DMS 273 treated with DMSO at 0.1 percent for 48 hours (cell line): ENCODE measurements around the gene DOC2A.

Experiments
- DNase-seq: peaks from one replicate; lab custom pipeline; 2025; lab: John Stamatoyannopoulos, UW

DOC2A gene

GRCh38 chr16:30005341-30006094 lies 5.3 kb downstream of the DOC2A start:
- DNase-seq, result peak; percentile 42

GRCh38 chr16:30004811-30005242 lies 6.0 kb downstream of the DOC2A start:
- DNase-seq, result no peak

- DNase-seq, result no peak
Measured at GRCh38 chr16:30004424-30004776, 6.4 kb downstream of the DOC2A start.

GRCh38 chr16:30003670-30004423 lies 7.0 kb downstream of the DOC2A start:
- no peak for DNase-seq

GRCh38 chr16:30002614-30003346 lies 8.0 kb downstream of the DOC2A start:
- DNase-seq, result no peak

- no peak for DNase-seq
Measured at GRCh38 chr16:30000735-30001631, 9.8 kb downstream of the DOC2A start.

GRCh38 chr16:29999605-30000004 lies 11.2 kb downstream of the DOC2A start:
- DNase-seq, result no peak

- DNase-seq, result no peak
Measured at GRCh38 chr16:29996766-29997250, 14.0 kb downstream of the DOC2A start.

- peak; percentile 88 for DNase-seq
Measured at GRCh38 chr16:29995911-29996765, 14.7 kb downstream of the DOC2A start, which contains the start of gene INO80E. INO80E (plus strand) TSS chr16:29996241; CDS start chr16:29996311, 70 bp downstream.

- peak; percentile 50 for DNase-seq
Measured at GRCh38 chr16:29995324-29995910, 15.4 kb downstream of the DOC2A start, which contains the start of gene HIRIP3. HIRIP3 (minus strand) TSS chr16:29995617; CDS start chr16:29995605, 12 bp downstream.

GRCh38 chr16:29994600-29995323 lies 16.1 kb downstream of the DOC2A start:
- DNase-seq, result no peak

GRCh38 chr16:29993903-29994599 lies 16.8 kb downstream of the DOC2A start:
- DNase-seq, result no peak

GRCh38 chr16:29993191-29993902 lies 17.5 kb downstream of the DOC2A start:
- no peak for DNase-seq

- no peak for DNase-seq
Measured at GRCh38 chr16:29992344-29992967, 18.4 kb downstream of the DOC2A start.

GRCh38 chr16:29991571-29991904 lies 19.3 kb downstream of the DOC2A start:
- DNase-seq, result no peak

GRCh38 chr16:29990883-29991570 lies 19.8 kb downstream of the DOC2A start:
- DNase-seq, result no peak

- no peak for DNase-seq
Measured at GRCh38 chr16:29990034-29990433, 20.8 kb downstream of the DOC2A start.
